Sigmoid colon (tissue), 4 donors: ENCODE results near the gene PLEKHG4B.
"Not testable (repeated sequence)": the region's sequence is repeated elsewhere in the genome, so short reads cannot be mapped to it uniquely, and the experiment has no call there.

Source experiments
- CTCF ChIP-seq, 4 experiments: fragments of 450-650 bp in 3 of 4; fragments of 200-600 bp in 1 of 4; IDR thresholded peaks; one replicate each; pipeline ENCODE4 v1.5.1; 2016 to 2019; ENCODE audit warnings: antibody characterized with exemption in 4 of 4, mild to moderate bottlenecking in 3 of 4, moderate library complexity in 2 of 4
- EP300 ChIP-seq, 4 donors: sonication (generic); formaldehyde crosslinking; IDR thresholded peaks; one replicate each; pipeline ENCODE4 v1.6.1; 2017; ENCODE audit warnings: antibody characterized with exemption in 4 of 4
- POLR2A ChIP-seq, 2 donors: fragments of 450-650 bp; IDR thresholded peaks; one replicate each; pipeline ENCODE4 v1.6.1; 2016; ENCODE audit warnings: antibody characterized with exemption in 2 of 2, mild to moderate bottlenecking in 2 of 2, moderate library complexity in 2 of 2
- POLR2AphosphoS5 ChIP-seq, 4 donors: sonication (generic); formaldehyde crosslinking; IDR thresholded peaks; one replicate each; pipeline ENCODE4 v1.6.1; 2017; ENCODE audit warnings: antibody characterized with exemption in 4 of 4

- not testable (repeated sequence) for TF ChIP-seq CTCF, EP300, POLR2AphosphoS5, POLR2A (IDR thresholded peaks at IDR 0.05)
Measured at GRCh38 chr5:60250-60649, 31.7 kb upstream of the PLEKHG4B start.
